OCI-LY3 (cell line): ENCODE data around the gene MYF6.
"Not testable (repeated sequence)": the region's sequence is repeated elsewhere in the genome, so short reads cannot be mapped to it uniquely, and the experiment has no call there.

Source experiments
- H2AFZ ChIP-seq: fragments of 200-600, 300-600 bp; shearing (Covaris generic); 2 replicates; pipeline ENCODE4 v1.6.0; 2014; ENCODE audit warnings: antibody characterized with exemption, low read depth, low read length
- H3K27ac ChIP-seq: fragments of 200-600, 300-600 bp; sonication (generic); 2 replicates; pipeline ENCODE4 v1.5.1; 2014; ENCODE audit warnings: mild to moderate bottlenecking, low read length, moderate library complexity, mixed read lengths
- H3K27me3 ChIP-seq: fragments of 200-600, 300-600 bp; sonication (generic); 2 replicates; pipeline ENCODE4 v1.6.1; 2014; ENCODE audit warnings: low read depth, low read length, mixed read lengths
- H3K36me3 ChIP-seq: fragments of 200-600, 300-600 bp; sonication (generic); replicated peaks from 2 replicates; pipeline ENCODE3; 2014; ENCODE audit warnings: low read depth, low read length, mixed read lengths
- H3K4me1 ChIP-seq: fragments of 300-600, 200-600 bp; sonication (generic); 2 replicates; pipeline ENCODE4 v1.6.1; 2014; ENCODE audit warnings: low read length, mixed read lengths
- H3K4me2 ChIP-seq: fragments of 200-600, 300-600 bp; sonication (generic); 2 replicates; pipeline ENCODE4 v1.6.1; 2014; ENCODE audit warnings: low read length, mixed read lengths
- H3K4me3 ChIP-seq: fragments of 300-600, 200-600 bp; sonication (generic); 2 replicates; pipeline ENCODE4 v1.5.1; 2014; ENCODE audit warnings: antibody characterized with exemption, mild to moderate bottlenecking, low read length, moderate library complexity
- H3K79me2 ChIP-seq: fragments of 300-600, 200-600 bp; shearing (Covaris generic); 2 replicates; pipeline ENCODE4 v1.6.1; 2014; ENCODE audit warnings: mild to moderate bottlenecking, low read length, mixed read lengths
- H3K9ac ChIP-seq: fragments of 300-600, 200-600 bp; shearing (Covaris generic); 2 replicates; pipeline ENCODE4 v1.6.0; 2014; ENCODE audit warnings: mild to moderate bottlenecking, low read length, moderate library complexity
- H3K9me3 ChIP-seq: fragments of 200-600, 300-600 bp; shearing (Covaris generic); 2 replicates; pipeline ENCODE4 v1.6.1; 2014; ENCODE audit warnings: low read length, mixed read lengths; ENCODE audit not compliant: insufficient read depth
- H4K20me1 ChIP-seq: fragments of 200-600, 300-600 bp; sonication (generic); 2 replicates; pipeline ENCODE4 v1.6.1; 2016; ENCODE audit warnings: low read length, mixed read lengths; ENCODE audit not compliant: insufficient read depth
- EZH2phosphoT487 ChIP-seq: fragments of 200-600 bp; shearing (Covaris generic); IDR thresholded peaks from 2 replicates; pipeline ENCODE4 v1.6.1; 2018; ENCODE audit warnings: antibody characterized with exemption, mixed run types, low read depth
- TF ChIP-seq, protein P1 (sequence below): fragments of 200-600, 300-600 bp; sonication (generic); IDR thresholded peaks from 2 replicates; pipeline ENCODE4 v1.5.1; 2014; ENCODE audit warnings: antibody characterized with exemption, low read length, low read depth

The MYF6 gene

DNA sequence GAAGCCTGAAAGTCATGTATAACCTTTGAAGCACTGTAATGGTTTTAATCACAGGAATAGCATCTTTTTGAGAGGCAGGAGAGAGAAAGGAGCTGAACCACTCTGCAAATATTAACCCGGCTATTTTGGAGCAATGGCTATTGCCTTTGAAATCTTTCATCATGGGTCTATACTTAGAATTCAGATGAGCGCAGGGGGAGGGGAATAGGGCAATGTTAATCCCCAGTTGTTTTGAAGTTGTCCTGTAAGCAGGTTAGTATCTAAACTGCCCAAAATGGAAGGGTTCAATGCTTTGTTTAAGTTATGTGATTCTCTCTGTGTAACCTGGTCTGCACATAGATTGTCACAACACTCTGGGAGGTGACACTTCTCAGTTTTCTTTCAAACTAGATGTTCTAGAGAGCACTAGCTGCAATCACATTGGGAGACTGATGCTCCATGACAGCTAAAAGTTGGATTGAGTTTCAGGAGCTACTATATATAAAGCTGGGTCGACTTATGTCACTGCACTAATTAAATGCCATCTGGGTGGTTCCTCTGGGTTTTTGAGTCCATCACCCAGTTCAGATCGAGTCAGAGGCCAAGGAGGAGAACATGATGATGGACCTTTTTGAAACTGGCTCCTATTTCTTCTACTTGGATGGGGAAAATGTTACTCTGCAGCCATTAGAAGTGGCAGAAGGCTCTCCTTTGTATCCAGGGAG lies at the start of gene MYF6:
MYF6 (plus strand) TSS at position 509 of the 704 bp plus-strand sequence; CDS start at position 595, 86 bp downstream.
- Histone ChIP-seq H4K20me1 (no peaks in the 10 kb centered on the region), H3K27me3 (no peaks in the 10 kb centered on the region), H3K4me1 (peaks cover 14% of the 10 kb centered on the region), H3K9ac (no peak within 1 kb of the TSS), H3K4me3 (no peak within 1 kb of the TSS), H2AFZ (no peak within 1 kb of the TSS), H3K27ac (no peak within 1 kb of the TSS), H3K79me2 (no peaks in the 10 kb centered on the region), H3K36me3 (no peaks in the 10 kb centered on the region), H3K4me2 (no peak within 1 kb of the TSS), H3K9me3 (no peaks in the 10 kb centered on the region)
- TF ChIP-seq, protein P1, sequence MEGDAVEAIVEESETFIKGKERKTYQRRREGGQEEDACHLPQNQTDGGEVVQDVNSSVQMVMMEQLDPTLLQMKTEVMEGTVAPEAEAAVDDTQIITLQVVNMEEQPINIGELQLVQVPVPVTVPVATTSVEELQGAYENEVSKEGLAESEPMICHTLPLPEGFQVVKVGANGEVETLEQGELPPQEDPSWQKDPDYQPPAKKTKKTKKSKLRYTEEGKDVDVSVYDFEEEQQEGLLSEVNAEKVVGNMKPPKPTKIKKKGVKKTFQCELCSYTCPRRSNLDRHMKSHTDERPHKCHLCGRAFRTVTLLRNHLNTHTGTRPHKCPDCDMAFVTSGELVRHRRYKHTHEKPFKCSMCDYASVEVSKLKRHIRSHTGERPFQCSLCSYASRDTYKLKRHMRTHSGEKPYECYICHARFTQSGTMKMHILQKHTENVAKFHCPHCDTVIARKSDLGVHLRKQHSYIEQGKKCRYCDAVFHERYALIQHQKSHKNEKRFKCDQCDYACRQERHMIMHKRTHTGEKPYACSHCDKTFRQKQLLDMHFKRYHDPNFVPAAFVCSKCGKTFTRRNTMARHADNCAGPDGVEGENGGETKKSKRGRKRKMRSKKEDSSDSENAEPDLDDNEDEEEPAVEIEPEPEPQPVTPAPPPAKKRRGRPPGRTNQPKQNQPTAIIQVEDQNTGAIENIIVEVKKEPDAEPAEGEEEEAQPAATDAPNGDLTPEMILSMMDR = no peak
- TF ChIP-seq EZH2phosphoT487 = no peak

DNA sequence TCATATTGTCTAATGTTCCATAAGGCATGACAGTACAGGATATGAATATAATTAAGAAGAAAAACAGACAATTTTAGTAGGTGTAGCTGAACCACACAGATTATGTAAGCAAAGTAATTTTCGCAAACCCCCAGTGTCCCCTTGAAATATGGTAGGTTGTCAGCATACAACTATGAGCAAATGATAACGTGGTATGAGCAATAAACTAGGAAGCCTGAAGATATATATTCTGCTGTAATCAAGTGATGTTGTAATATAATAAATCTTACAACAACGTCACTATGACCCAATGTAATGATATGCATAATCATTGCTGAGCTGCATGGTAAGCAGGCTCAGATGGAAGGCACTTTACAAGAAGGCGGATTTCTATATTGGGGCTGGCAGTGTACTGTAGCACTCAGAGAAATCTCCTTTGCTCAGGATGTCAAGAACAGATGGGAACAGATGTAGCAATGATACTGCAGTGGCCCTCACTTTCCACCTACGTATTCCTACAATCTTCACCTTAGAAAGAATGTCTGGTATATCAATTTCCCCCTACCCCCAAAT lies 47.8 kb upstream of the MYF6 start:
- Histone ChIP-seq H3K9ac (no peak overlapping the region), H3K36me3 (no peaks in the 10 kb centered on the region), H3K27ac (no peak overlapping the region), H2AFZ (no peak overlapping the region), H3K27me3 (no peaks in the 10 kb centered on the region), H3K4me1 (no peaks in the 10 kb centered on the region), H4K20me1 (no peaks in the 10 kb centered on the region), H3K9me3 (no peaks in the 10 kb centered on the region), H3K79me2 (no peaks in the 10 kb centered on the region), H3K4me2 (no peak overlapping the region), H3K4me3 (no peak overlapping the region)
- no peak for TF ChIP-seq EZH2phosphoT487
- TF ChIP-seq, protein P1 = no peak

DNA sequence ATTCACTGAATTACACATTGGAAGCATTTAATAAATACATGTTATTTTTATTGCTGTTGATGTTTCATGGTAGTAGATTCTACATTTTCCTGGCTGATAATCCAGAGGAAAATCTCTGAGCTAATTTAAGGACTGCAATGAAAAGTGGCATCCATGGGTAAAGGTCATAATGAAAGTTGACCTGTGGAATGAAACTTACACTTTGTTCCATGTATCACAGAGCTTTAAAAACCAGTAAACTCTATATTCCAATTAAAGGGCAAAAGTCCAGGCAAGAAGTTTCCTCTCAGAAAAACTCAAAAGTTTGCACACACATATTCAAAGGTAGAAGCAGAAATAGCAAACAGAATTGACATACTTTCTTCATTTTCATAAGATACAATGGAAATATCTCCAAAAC lies 44.8 kb upstream of the MYF6 start:
- no peaks in the 10 kb centered on the region for H3K9me3 ChIP-seq
- no peak overlapping the region for H3K4me3 ChIP-seq
- no peak overlapping the region for H3K27ac ChIP-seq
- H3K79me2 ChIP-seq = no peaks in the 10 kb centered on the region
- no peak overlapping the region for H3K9ac ChIP-seq
- H3K27me3 ChIP-seq = no peaks in the 10 kb centered on the region
- H3K36me3 ChIP-seq = no peaks in the 10 kb centered on the region
- no peaks in the 10 kb centered on the region for H4K20me1 ChIP-seq
- no peak overlapping the region for H2AFZ ChIP-seq
- TF ChIP-seq, protein P1 = no peak
- TF ChIP-seq EZH2phosphoT487 = no peak
- H3K4me2 ChIP-seq = no peak overlapping the region
- H3K4me1 ChIP-seq = no peaks in the 10 kb centered on the region

DNA sequence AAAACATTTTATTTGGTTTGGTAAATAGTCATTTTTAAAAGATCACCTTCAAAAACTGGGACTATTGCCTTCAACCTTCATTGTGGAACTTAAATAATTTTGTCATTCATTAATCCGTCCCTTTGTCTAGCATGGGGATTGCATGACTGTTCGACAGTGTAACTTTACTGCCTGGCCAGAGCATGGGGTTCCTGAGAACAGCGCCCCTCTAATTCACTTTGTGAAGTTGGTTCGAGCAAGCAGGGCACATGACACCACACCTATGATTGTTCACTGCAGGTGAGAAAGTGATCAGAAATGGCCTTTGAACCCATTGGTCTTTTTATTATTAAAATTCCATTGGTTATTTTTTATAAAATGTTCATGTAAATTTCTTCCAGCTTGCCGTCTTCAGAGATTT lies 37.2 kb upstream of the MYF6 start:
- Histone ChIP-seq H3K36me3 (no peaks in the 10 kb centered on the region), H2AFZ (no peak overlapping the region), H3K9ac (no peak overlapping the region), H3K4me3 (no peak overlapping the region), H3K4me2 (no peak overlapping the region), H3K4me1 (no peaks in the 10 kb centered on the region), H4K20me1 (no peaks in the 10 kb centered on the region), H3K27me3 (no peaks in the 10 kb centered on the region), H3K27ac (no peak overlapping the region), H3K9me3 (no peaks in the 10 kb centered on the region), H3K79me2 (no peaks in the 10 kb centered on the region)
- no peak for TF ChIP-seq EZH2phosphoT487
- TF ChIP-seq, protein P1 = no peak

DNA sequence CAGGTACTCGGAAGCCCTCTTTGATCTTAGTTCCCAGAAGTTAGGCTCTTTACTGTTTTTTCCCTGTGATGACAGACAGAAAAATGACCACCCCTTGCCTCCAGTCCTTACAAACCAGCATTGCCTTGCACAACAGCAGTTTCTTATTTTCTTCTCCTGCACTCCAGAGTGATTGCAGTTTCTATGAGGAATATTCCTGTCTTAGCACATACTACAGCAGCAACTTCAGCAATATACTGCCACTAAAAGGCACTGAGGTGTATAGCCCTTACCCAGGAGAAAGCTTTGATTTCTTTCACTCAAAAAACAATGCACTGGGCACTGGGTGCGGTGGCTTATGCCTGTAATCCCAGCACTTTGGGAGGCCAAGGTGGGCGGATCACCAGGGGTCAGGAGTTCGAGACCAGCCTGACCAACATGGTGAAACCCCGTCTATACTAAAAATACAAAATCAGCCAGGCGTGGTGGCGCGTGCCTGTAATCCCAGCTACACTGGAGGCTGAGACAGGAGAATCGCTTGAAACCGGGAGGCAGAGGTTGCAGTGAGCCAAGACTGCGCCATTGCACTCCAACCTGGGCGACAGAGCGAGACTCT lies 31.3 kb upstream of the MYF6 start:
- not testable (repeated sequence) for H4K20me1 ChIP-seq, H3K4me2 ChIP-seq, H3K4me1 ChIP-seq, H3K36me3 ChIP-seq, H3K9ac ChIP-seq, H3K27ac ChIP-seq, H3K9me3 ChIP-seq, H2AFZ ChIP-seq, H3K27me3 ChIP-seq, H3K79me2 ChIP-seq, H3K4me3 ChIP-seq
